HepG2 (cell line): ENCODE data around the gene ESRP2. TPM values are rescaled to one million over a fixed set of nuclear protein-coding genes. Genes with fewer than 3 reads are reported as not detected.

Experiments used
- BORCS8-MEF2B ChIP-seq: sonication (generic); formaldehyde crosslinking; IDR thresholded peaks from 2 replicates; pipeline ENCODE4 v1.8.0; 2022; ENCODE audit warnings: mild to moderate bottlenecking, missing genetic modification reagents
- CEBPG ChIP-seq: IDR thresholded peaks from 2 replicates; pipeline ENCODE4 v1.6.1; 2016
- CENPT ChIP-seq: sonication (generic); formaldehyde crosslinking; IDR thresholded peaks from 2 replicates; pipeline ENCODE4 v1.8.0; 2022; ENCODE audit warnings: low read depth, mild to moderate bottlenecking, moderate library complexity, missing genetic modification reagents
- CHCHD3 ChIP-seq: sonication (generic); formaldehyde crosslinking; IDR thresholded peaks from 2 replicates; pipeline ENCODE4 v1.8.0; 2022; ENCODE audit warnings: mild to moderate bottlenecking, missing genetic modification reagents, moderate library complexity
- DZIP1 ChIP-seq: sonication (generic); formaldehyde crosslinking; IDR thresholded peaks from 2 replicates; pipeline ENCODE4 v1.5.0; 2020; ENCODE audit warnings: mild to moderate bottlenecking, missing genetic modification reagents
- FOXC1 ChIP-seq: sonication (generic); formaldehyde crosslinking; IDR thresholded peaks from 2 replicates; pipeline ENCODE4 v1.8.0; 2022; ENCODE audit warnings: mild to moderate bottlenecking, missing genetic modification reagents, borderline replicate concordance
- JDP2 ChIP-seq: sonication (generic); formaldehyde crosslinking; IDR thresholded peaks from 2 replicates; pipeline ENCODE4 v1.8.1; 2022; ENCODE audit warnings: missing genetic modification reagents, borderline replicate concordance
- MEIS2 ChIP-seq: sonication (generic); formaldehyde crosslinking; IDR thresholded peaks from 2 replicates; pipeline ENCODE4 v1.9.0; 2021; ENCODE audit warnings: mild to moderate bottlenecking, missing genetic modification reagents
- MXD3 ChIP-seq: IDR thresholded peaks from 2 replicates; pipeline ENCODE4 v1.6.1; 2016; ENCODE audit warnings: mild to moderate bottlenecking, missing biosample characterization, missing genetic modification reagents
- PBX3 ChIP-seq: sonication (generic); formaldehyde crosslinking; IDR thresholded peaks from 2 replicates; pipeline ENCODE4 v1.8.1; 2023; ENCODE audit warnings: missing genetic modification reagents, inconsistent platforms, borderline replicate concordance
- SNAPC5 ChIP-seq: sonication (generic); formaldehyde crosslinking; IDR thresholded peaks from 2 replicates; pipeline ENCODE4 v1.8.1; 2023; ENCODE audit warnings: mild to moderate bottlenecking, missing genetic modification reagents, borderline replicate concordance
- SP1 ChIP-seq, 2 experiments: fragments of 450-650 bp in 1 of 2; sonication (generic) in 1 of 2; formaldehyde crosslinking in 1 of 2; IDR thresholded peaks; 2 replicates each; pipeline versions ENCODE4 v1.4.0 to v1.6.1; 2016 to 2020; ENCODE audit warnings: missing genetic modification reagents in 1 of 2
- U2AF1 ChIP-seq: fragments of 200-400 bp; formaldehyde crosslinking; optimal IDR thresholded peaks from 2 replicates; pipeline ENCODE3; 2017; ENCODE audit warnings: mild to moderate bottlenecking, low read depth, low read length
- ZBTB20 ChIP-seq: sonication (generic); formaldehyde crosslinking; IDR thresholded peaks from 2 replicates; pipeline ENCODE4 v1.8.1; 2023; ENCODE audit warnings: missing genetic modification reagents, low read depth, mild to moderate bottlenecking, borderline replicate concordance
- ZBTB42 ChIP-seq: sonication (generic); formaldehyde crosslinking; IDR thresholded peaks from 2 replicates; pipeline ENCODE4 v1.5.0; 2020; ENCODE audit warnings: mild to moderate bottlenecking, missing genetic modification reagents
- ZNF225 ChIP-seq: sonication (generic); formaldehyde crosslinking; IDR thresholded peaks from 2 replicates; pipeline ENCODE4 v1.4.0; 2020; ENCODE audit warnings: mild to moderate bottlenecking, missing genetic modification reagents
- ZNF333 ChIP-seq: sonication (generic); formaldehyde crosslinking; IDR thresholded peaks from 2 replicates; pipeline ENCODE4 v1.4.0; 2020; ENCODE audit warnings: mild to moderate bottlenecking, missing genetic modification reagents, borderline replicate concordance
- ZNF33B ChIP-seq: sonication (generic); formaldehyde crosslinking; IDR thresholded peaks from 2 replicates; pipeline ENCODE4 v1.5.1; 2020; ENCODE audit warnings: mild to moderate bottlenecking, missing genetic modification reagents
- ZNF543 ChIP-seq: sonication (generic); formaldehyde crosslinking; IDR thresholded peaks from 2 replicates; pipeline ENCODE4 v1.4.0; 2020; ENCODE audit warnings: mild to moderate bottlenecking, missing genetic modification reagents
- polyA plus RNA-seq, 8 experiments: library from polyadenylated mRNA; depleted of rRNA in 3 of 8; stranded (reverse) in 7 of 8; unstranded in 1 of 8; fragments of >200 nt; fragmentation: Illumina TruSeq in 4 of 8; extraction: Trizol in 4 of 8; gene quantifications; 2 replicates each; pipeline versions ENCODE4 v1.2.1 to v1.2.3, GENCODE V29; 2011 to 2016; ENCODE audit warnings: low read depth in 4 of 8, missing spikeins in 1 of 8, mixed read lengths in 1 of 8; ENCODE audit not compliant: insufficient read depth in 1 of 8
- total RNA-seq, 5 experiments: library from RNA; depleted of rRNA; stranded (reverse); fragments of >200 nt; fragmentation: Illumina TruSeq; extraction: Trizol; gene quantifications; 2 replicates each; pipeline ENCODE4 v1.2.3, GENCODE V29; 2016; ENCODE audit warnings: low read depth in 1 of 5
- TF ChIP-seq, protein P1 (sequence below): sonication (generic); formaldehyde crosslinking; IDR thresholded peaks from 2 replicates; pipeline ENCODE4 v1.8.1; 2023; ENCODE audit warnings: mild to moderate bottlenecking, moderate library complexity, missing genetic modification reagents
- TF ChIP-seq, protein P2 (sequence below): IDR thresholded peaks from 2 replicates; pipeline ENCODE4 v1.6.1; 2012; ENCODE audit warnings: inconsistent platforms
- TF ChIP-seq, protein P3 (sequence below): sonication (generic); formaldehyde crosslinking; IDR thresholded peaks from 2 replicates; pipeline ENCODE4 v1.4.0; 2020; ENCODE audit warnings: missing genetic modification reagents, borderline replicate concordance

ESRP2 gene
- total and polyA plus RNA-seq, 2 of the 13 experiments (the other 11 are each of a cell fraction or from before 2014, with no cell fraction given) = 21.1 to 32.4 TPM

DNA sequence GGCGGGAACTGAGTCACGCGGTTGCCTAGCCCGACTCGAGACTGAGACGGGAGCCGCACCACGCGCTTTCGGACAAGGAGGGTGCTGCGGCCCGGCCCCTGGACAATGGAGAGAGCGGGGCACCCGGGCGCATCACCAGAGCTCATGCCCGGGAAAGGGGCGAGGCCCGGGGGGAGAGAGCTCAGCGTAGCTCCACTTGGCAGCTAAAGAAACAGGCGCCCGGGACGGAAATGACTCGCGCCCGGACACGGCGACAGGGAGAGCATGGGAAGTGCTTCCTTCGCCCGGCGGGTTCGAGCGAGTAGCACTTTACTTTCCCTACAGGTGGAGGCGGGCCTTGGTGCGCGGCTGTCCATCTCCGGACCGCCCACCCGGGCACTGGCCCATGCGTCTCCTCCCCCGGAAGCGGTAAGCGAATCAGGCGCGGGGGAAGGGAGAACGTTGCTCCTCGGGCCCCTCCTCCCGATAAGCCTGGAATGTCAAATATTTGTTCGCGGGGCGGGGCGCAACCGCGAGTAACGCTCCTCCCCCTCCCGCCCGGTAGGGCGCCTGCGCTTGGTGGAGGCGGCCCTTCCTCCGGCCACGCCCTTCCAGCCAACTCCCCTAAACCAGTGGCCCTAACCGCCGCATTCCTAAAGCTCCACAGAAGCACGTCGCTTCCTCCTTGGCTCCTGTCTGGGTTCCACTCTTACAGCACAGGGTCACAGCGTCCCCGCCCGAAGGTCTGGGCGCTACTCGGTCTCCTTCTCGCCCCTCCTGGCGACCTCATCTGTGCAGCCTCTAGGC, 1.5 kb upstream of the ESRP2 start (continued):
- TF ChIP-seq ZBTB20 (CRISPR knock-in tag) = peak; percentile 81
- TF ChIP-seq SNAPC5 (CRISPR knock-in tag) = no peak
- TF ChIP-seq, protein P1, sequence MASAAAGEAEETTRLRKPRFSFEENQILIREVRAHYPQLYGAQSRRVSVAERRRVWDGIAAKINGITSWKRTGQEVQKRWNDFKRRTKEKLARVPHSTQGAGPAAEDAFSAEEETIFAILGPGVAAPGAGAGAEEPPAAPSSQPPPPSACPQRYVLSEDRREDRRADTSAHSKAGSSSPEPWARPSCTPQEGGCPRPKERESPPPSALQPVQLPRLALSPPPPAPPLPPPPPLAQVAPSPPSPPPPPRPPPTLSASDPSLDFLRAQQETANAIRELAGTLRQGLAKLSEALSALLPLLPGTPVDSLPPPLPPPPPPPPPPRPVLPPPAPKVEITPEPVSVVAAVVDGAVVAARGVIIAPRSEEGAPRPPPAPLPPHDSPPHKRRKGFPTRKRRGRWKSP (CRISPR knock-in tag) = peak; percentile 85
- TF ChIP-seq ZBTB42 = peak; percentile 53; the same call in 1 of the 2 replicates
- no peak; the same call in 1 of the 2 replicates for TF ChIP-seq MXD3
- TF ChIP-seq, protein P2, sequence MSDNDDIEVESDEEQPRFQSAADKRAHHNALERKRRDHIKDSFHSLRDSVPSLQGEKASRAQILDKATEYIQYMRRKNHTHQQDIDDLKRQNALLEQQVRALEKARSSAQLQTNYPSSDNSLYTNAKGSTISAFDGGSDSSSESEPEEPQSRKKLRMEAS = peak; percentile 84
- TF ChIP-seq ZNF543 (CRISPR knock-in tag) = no peak
- TF ChIP-seq ZNF333 (CRISPR knock-in tag) = no peak
- TF ChIP-seq CHCHD3 (CRISPR knock-in tag) = 0 out of 2 replicates have a peak, but pooled peaks have one; percentile 70
- TF ChIP-seq SP1 (IDR thresholded peaks at IDR 0.05) = no peak
- peak; percentile 91 for TF ChIP-seq SP1 (CRISPR knock-in tag; IDR thresholded peaks at IDR 0.05)
- no peak for TF ChIP-seq U2AF1
- no peak for TF ChIP-seq PBX3 (CRISPR knock-in tag)
- TF ChIP-seq, protein P3, sequence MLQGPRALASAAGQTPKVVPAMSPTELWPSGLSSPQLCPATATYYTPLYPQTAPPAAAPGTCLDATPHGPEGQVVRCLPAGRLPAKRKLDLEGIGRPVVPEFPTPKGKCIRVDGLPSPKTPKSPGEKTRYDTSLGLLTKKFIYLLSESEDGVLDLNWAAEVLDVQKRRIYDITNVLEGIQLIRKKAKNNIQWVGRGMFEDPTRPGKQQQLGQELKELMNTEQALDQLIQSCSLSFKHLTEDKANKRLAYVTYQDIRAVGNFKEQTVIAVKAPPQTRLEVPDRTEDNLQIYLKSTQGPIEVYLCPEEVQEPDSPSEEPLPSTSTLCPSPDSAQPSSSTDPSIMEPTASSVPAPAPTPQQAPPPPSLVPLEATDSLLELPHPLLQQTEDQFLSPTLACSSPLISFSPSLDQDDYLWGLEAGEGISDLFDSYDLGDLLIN (CRISPR knock-in tag) = 0 out of 2 replicates have a peak, but pooled peaks have one; percentile 81
- TF ChIP-seq JDP2 (CRISPR knock-in tag) = no peak
- no peak for TF ChIP-seq BORCS8-MEF2B
- no peak; the same call in 1 of the 2 replicates for TF ChIP-seq ZNF33B (CRISPR knock-in tag)
- TF ChIP-seq FOXC1 (CRISPR knock-in tag) = peak; percentile 84; the same call in 1 of the 2 replicates
- TF ChIP-seq CEBPG (CRISPR knock-in tag) = no peak; the same call in none of the 2 replicates
- TF ChIP-seq CENPT (CRISPR knock-in tag) = peak; percentile 78; the same call in 1 of the 2 replicates
- TF ChIP-seq MEIS2 (CRISPR knock-in tag) = peak; percentile 77; the same call in 1 of the 2 replicates
- no peak for TF ChIP-seq DZIP1 (CRISPR knock-in tag)
- peak; percentile 72; the same call in 1 of the 2 replicates for TF ChIP-seq ZNF225
